Measurements from ENCODE around the gene CERT1. TPM values are rescaled to one million over a fixed set of nuclear protein-coding genes. Genes with fewer than 3 reads are reported as not detected.
"Not testable (repeated sequence)": the region's sequence is repeated elsewhere in the genome, so short reads cannot be mapped to it uniquely, and the experiment has no call there.

CERT1 gene
- total RNA-seq, 1 donor from 2014 or later, result 45.4 TPM

DNA sequence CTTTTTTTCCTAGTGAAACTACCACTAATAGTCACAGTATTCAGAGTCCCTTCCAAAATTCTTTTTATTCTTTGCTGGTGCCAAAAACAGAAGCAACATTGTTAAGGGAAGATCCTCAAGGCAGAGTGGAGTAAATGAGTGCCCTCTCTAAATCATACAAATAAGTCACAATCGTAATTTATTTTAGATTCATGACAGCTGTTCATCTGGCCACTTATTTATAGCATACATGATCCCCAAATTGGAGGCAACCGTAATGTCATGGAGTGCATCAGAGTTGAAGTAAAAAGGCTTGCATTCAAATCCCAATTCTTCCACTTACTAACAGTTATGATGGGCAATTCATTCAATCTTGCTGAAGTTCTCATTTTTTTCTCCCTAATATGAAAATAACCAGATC is 33.7 kb upstream of the CERT1 start:
- Mint-ChIP-seq H3K9me3 (ENCODE audit: unreplicated experiment) (no peaks in the 10 kb centered on the region), H3K27ac (ENCODE audit: unreplicated experiment) (no peak overlapping the region), H3K36me3 (ENCODE audit: unreplicated experiment) (no peaks in the 10 kb centered on the region), H3K27me3 (ENCODE audit: unreplicated experiment) (no peaks in the 10 kb centered on the region), H3K4me1 (ENCODE audit: low read depth, unreplicated experiment) (no peaks in the 10 kb centered on the region), H3K4me3 (ENCODE audit: unreplicated experiment) (no peak overlapping the region)
- no peak for DNase-seq
- TF ChIP-seq, protein P1, sequence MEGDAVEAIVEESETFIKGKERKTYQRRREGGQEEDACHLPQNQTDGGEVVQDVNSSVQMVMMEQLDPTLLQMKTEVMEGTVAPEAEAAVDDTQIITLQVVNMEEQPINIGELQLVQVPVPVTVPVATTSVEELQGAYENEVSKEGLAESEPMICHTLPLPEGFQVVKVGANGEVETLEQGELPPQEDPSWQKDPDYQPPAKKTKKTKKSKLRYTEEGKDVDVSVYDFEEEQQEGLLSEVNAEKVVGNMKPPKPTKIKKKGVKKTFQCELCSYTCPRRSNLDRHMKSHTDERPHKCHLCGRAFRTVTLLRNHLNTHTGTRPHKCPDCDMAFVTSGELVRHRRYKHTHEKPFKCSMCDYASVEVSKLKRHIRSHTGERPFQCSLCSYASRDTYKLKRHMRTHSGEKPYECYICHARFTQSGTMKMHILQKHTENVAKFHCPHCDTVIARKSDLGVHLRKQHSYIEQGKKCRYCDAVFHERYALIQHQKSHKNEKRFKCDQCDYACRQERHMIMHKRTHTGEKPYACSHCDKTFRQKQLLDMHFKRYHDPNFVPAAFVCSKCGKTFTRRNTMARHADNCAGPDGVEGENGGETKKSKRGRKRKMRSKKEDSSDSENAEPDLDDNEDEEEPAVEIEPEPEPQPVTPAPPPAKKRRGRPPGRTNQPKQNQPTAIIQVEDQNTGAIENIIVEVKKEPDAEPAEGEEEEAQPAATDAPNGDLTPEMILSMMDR (IDR thresholded peaks at IDR 0.05; ENCODE audit: partially characterized antibody, unreplicated experiment), result no peak

DNA sequence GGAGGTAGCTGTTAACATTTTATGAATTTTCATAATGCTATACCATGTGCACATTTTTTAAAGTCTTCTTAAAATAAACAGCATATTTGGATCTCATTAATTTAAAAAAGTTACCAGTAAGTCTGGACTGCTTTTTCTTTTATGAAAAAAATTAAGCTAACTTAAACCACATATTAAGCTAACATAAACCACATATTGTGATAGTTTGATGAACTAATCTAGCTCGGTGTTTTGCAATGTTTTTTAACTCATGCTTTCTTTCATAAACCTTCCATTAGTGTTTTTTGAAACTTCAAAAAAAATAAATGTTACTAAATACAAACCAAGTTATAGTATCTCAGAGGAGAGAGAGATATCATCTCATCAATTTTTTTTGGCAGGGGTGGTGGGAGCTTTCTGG is 26.8 kb upstream of the CERT1 start:
- H3K4me1 Mint-ChIP-seq (ENCODE audit: low read depth, unreplicated experiment), result peaks cover 10% of the 10 kb centered on the region
- no peak for DNase-seq
- H3K27me3 Mint-ChIP-seq (ENCODE audit: unreplicated experiment), result peaks cover 2% of the 10 kb centered on the region
- TF ChIP-seq, protein P1 (IDR thresholded peaks at IDR 0.05; ENCODE audit: partially characterized antibody, unreplicated experiment), result no peak
- no peak overlapping the region for H3K4me3 Mint-ChIP-seq (ENCODE audit: unreplicated experiment)
- H3K9me3 Mint-ChIP-seq (ENCODE audit: unreplicated experiment), result peaks cover 7% of the 10 kb centered on the region
- H3K36me3 Mint-ChIP-seq (ENCODE audit: unreplicated experiment), result peaks cover 17% of the 10 kb centered on the region
- peak overlapping the region; percentile 38 for H3K27ac Mint-ChIP-seq (ENCODE audit: unreplicated experiment)

DNA sequence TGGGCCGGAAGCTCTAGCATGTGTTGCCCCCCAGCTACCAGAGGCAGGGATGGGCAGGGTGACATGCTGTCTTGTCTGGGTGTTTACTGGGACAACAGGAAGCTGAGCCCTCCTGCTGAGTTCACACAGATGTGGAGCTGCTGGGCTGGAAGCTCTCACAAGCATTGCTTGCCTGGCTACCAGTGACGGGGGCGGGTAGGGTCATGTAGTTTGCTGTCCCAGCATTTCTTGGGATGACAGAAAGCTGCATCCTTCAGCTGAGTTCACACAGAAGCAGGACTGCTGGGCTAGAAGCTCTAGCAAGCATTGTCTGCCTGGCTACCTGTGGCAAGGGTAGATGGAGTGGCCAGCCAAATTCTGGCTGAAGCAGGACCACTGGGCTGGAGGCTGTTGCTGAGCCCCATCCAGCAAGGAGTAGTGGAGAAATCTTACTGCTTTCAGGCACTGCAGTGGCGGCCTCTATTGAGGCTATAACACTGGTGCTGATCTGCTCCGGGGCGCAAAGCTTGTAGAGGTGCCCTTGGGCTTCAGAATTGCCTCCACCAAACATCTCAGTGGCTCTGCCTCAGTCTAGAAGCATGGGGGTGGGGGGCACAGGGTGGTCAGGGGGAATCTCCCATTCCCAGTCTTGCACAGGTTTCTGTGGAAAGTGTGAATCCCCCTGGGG is 25.4 kb upstream of the CERT1 start:
- peaks cover 3% of the 10 kb centered on the region for H3K27me3 Mint-ChIP-seq (ENCODE audit: unreplicated experiment)
- no peak overlapping the region for H3K27ac Mint-ChIP-seq (ENCODE audit: unreplicated experiment)
- TF ChIP-seq, protein P1 (IDR thresholded peaks at IDR 0.05; ENCODE audit: partially characterized antibody, unreplicated experiment), result no peak
- no peak for DNase-seq
- no peak overlapping the region for H3K4me3 Mint-ChIP-seq (ENCODE audit: unreplicated experiment)
- H3K36me3 Mint-ChIP-seq (ENCODE audit: unreplicated experiment), result peaks cover 20% of the 10 kb centered on the region
- H3K9me3 Mint-ChIP-seq (ENCODE audit: unreplicated experiment), result peaks cover 7% of the 10 kb centered on the region
- peaks cover 10% of the 10 kb centered on the region for H3K4me1 Mint-ChIP-seq (ENCODE audit: low read depth, unreplicated experiment)

DNA sequence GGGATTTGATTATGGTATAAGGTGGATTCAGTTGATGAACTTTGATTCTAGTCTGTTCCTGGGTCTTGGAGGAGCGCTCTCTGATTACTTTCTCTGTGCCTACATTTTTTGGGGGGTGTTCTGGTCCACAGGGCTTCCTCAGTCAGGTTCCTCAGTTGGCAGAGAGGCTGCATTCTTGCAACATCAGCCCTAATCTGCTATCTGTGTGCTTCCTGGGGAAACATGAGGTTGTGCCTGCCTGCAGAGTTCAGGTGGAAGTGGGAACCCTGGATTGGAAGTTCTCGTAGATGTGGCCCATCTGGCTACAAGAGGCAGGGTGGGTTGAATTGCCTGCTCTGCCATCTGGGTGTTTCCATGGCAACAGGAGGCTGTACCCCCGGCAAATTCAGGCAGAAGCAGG is 24.7 kb upstream of the CERT1 start:
- TF ChIP-seq, protein P1 (IDR thresholded peaks at IDR 0.05; ENCODE audit: partially characterized antibody, unreplicated experiment), result no peak
- Mint-ChIP-seq H3K4me1 (ENCODE audit: low read depth, unreplicated experiment) (peaks cover 10% of the 10 kb centered on the region), H3K27ac (ENCODE audit: unreplicated experiment) (peak overlapping the region; percentile 19), H3K27me3 (ENCODE audit: unreplicated experiment) (peaks cover 4% of the 10 kb centered on the region), H3K36me3 (ENCODE audit: unreplicated experiment) (peaks cover 20% of the 10 kb centered on the region), H3K9me3 (ENCODE audit: unreplicated experiment) (peaks cover 7% of the 10 kb centered on the region), H3K4me3 (ENCODE audit: unreplicated experiment) (no peak overlapping the region)
- no peak for DNase-seq

DNA sequence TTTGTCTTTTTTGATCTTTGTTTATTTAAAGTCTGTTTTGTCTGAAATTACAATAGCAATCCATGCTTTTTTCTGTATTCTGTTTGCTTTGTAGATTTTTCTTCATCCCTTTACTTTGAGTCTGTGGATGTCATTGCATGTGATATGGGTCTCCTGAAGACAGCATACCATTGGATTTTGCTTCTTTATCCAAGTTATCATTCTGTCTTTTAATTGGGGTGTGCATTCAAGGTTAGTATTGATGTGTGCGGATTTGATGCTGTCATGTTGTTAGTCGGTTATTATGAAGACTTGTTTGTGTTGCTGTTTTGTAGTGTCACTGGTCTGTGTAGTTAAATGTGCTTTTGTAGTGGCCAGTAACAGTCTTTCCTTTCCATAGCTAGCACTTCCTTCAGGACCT is 23.3 kb upstream of the CERT1 start:
- Mint-ChIP-seq H3K4me3 (ENCODE audit: unreplicated experiment) (no peak overlapping the region), H3K9me3 (ENCODE audit: unreplicated experiment) (peaks cover 7% of the 10 kb centered on the region), H3K36me3 (ENCODE audit: unreplicated experiment) (peaks cover 20% of the 10 kb centered on the region), H3K27me3 (ENCODE audit: unreplicated experiment) (peaks cover 4% of the 10 kb centered on the region), H3K4me1 (ENCODE audit: low read depth, unreplicated experiment) (peaks cover 10% of the 10 kb centered on the region), H3K27ac (ENCODE audit: unreplicated experiment) (no peak overlapping the region)
- TF ChIP-seq, protein P1 (IDR thresholded peaks at IDR 0.05; ENCODE audit: partially characterized antibody, unreplicated experiment), result no peak
- no peak for DNase-seq

DNA sequence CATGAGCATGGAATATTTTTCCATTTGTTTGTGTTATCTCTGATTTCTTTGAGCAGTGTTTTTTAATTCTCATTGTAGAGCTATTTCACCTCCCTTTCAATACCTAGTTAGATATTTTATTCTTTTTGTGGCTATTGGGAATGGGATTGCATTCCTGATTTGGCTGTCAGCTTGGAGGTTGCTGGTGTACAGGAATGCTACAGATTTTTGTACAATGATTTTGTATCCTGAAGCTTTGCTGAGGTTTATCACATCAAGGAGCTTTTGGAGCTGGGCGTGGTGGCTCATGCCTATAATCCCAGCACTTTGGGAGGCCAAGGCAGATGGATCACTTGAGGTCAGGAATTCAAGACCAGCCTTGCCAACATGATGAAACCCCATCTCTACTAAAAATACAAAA is 22.3 kb upstream of the CERT1 start:
- not testable (repeated sequence) for H3K27ac Mint-ChIP-seq (ENCODE audit: unreplicated experiment); DNase-seq

More for the DNA sequence above, 22.3 kb upstream of the CERT1 start:
- H3K9me3 Mint-ChIP-seq (ENCODE audit: unreplicated experiment); H3K4me1 Mint-ChIP-seq (ENCODE audit: low read depth, unreplicated experiment); H3K27me3 Mint-ChIP-seq (ENCODE audit: unreplicated experiment); H3K4me3 Mint-ChIP-seq (ENCODE audit: unreplicated experiment): not testable (repeated sequence)
- peaks cover 20% of the 10 kb centered on the region for H3K36me3 Mint-ChIP-seq (ENCODE audit: unreplicated experiment)

Measured in glutamatergic neuron (in vitro differentiated cells).